WERI-Rb-1 (cell line): Measurements from ENCODE around the gene PERM1.

ENCODE experiments used
- DNase-seq: peaks from one replicate; pipeline ENCODE4 v3.0.0-alpha.2; 2020
- H3K27ac ChIP-seq: fragments of 250-450 bp; sonication (Bioruptor Pico); 2 replicates; pipeline ENCODE4 v1.5.1; 2020; ENCODE audit warnings: mild to moderate bottlenecking, moderate library complexity
- H3K27me3 ChIP-seq: fragments of 250-450 bp; sonication (Bioruptor Pico); 2 replicates; pipeline ENCODE4 v1.5.1; 2021; ENCODE audit warnings: mild to moderate bottlenecking, low read depth, moderate library complexity; ENCODE audit not compliant: insufficient read depth, severe bottlenecking
- H3K36me3 ChIP-seq: fragments of 250-450 bp; sonication (Bioruptor Pico); 2 replicates; pipeline ENCODE4 v1.5.1; 2020; ENCODE audit warnings: mild to moderate bottlenecking, moderate library complexity
- H3K4me3 ChIP-seq: 2 replicates; pipeline ENCODE4 v1.5.1; 2011; ENCODE audit warnings: low read depth, mild to moderate bottlenecking, control low read depth, low read length
- H3K9me3 ChIP-seq: fragments of 250-450 bp; sonication (Bioruptor Pico); 2 replicates; pipeline ENCODE4 v1.5.1; 2021; ENCODE audit warnings: mild to moderate bottlenecking, moderate library complexity; ENCODE audit not compliant: severe bottlenecking
- CTCF ChIP-seq: IDR thresholded peaks from 2 replicates; pipeline ENCODE4 v1.5.1; 2011; ENCODE audit warnings: low read depth, mild to moderate bottlenecking, control low read depth, inconsistent platforms, low read length

PERM1 gene

DNA sequence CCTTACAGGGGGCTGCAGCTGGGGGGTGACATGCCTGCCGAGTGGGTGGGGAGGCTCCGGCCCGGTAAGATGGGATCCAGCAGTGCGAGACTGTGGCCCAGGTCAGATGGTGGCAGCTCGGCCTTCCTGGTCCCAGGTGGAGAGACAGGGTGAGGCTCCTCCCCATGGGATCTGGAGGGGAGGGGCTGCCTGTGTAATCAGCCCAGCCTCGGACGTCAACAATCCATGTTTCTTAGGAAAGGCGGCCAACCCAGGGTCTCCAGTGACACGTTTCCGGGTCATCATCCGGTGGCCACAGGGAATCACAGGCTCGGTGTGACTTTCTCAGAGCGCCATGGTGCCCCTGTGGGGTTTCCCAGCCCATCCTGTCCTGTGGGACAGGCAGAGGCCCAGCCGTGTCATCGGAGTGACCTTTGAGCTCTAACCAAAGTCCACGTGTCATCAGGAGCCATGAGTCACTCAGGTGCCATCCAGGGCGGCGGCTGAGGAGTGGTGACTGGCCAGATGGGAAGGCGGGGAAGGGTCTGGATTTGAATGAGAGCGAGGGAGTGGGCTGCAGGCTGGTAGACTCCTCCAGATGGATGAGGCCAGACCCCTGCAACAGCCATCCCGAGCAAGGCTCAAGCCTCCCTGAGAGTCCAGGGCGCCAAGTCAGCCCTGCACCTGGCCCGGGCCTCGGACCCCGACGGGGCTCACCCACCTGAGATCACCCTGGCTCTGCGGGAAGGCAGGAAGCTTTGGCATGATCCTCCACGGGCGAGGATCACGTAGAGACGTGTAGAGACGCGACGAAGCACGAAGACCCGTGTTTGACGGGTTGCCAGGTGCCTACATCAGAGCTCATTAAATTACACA is 24.6 kb upstream of the PERM1 start:
- peak; percentile 44 for DNase-seq
- H3K27me3 ChIP-seq: no peaks in the 10 kb centered on the region
- H3K9me3 ChIP-seq: no peaks in the 10 kb centered on the region
- no peak overlapping the region for H3K4me3 ChIP-seq
- peaks cover 4% of the 10 kb centered on the region; the same call in 1 of the 2 replicates for H3K36me3 ChIP-seq
- H3K27ac ChIP-seq: peak overlapping the region; percentile 63; the same call in 1 of the 2 replicates
- TF ChIP-seq CTCF: no peak

DNA sequence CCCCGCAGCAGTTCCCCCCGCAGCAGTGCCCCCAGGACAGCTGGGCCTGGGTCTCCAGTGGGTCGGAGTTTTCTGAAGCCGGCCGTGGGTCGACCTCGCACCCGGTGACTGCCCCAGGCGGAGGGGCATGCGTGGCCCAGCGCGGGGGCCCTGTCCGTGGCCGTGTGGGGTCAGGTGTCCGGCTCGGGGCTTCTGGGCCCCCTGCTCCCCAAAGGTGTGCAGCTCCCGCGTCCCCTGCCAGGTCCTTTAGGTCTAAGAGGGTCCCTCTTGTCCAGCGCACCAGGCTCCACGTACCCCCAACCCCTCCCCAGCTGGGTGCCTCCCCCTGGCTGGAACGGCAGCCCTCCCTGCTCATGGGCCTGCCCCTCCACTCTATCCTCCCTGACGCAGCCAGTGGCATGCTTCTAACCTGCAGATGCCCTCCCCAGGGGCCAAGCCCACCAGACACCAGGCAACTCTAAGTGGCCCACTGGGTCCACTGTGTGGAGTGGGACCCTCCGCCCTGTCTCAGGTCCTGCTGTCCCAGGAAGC is 23.9 kb upstream of the PERM1 start:
- TF ChIP-seq CTCF: no peak
- Histone ChIP-seq H3K9me3 (no peaks in the 10 kb centered on the region), H3K4me3 (no peak overlapping the region), H3K27ac (peak overlapping the region; percentile 63), H3K27me3 (no peaks in the 10 kb centered on the region), H3K36me3 (peaks cover 4% of the 10 kb centered on the region; the same call in 1 of the 2 replicates)
- peak; percentile 11 for DNase-seq

DNA sequence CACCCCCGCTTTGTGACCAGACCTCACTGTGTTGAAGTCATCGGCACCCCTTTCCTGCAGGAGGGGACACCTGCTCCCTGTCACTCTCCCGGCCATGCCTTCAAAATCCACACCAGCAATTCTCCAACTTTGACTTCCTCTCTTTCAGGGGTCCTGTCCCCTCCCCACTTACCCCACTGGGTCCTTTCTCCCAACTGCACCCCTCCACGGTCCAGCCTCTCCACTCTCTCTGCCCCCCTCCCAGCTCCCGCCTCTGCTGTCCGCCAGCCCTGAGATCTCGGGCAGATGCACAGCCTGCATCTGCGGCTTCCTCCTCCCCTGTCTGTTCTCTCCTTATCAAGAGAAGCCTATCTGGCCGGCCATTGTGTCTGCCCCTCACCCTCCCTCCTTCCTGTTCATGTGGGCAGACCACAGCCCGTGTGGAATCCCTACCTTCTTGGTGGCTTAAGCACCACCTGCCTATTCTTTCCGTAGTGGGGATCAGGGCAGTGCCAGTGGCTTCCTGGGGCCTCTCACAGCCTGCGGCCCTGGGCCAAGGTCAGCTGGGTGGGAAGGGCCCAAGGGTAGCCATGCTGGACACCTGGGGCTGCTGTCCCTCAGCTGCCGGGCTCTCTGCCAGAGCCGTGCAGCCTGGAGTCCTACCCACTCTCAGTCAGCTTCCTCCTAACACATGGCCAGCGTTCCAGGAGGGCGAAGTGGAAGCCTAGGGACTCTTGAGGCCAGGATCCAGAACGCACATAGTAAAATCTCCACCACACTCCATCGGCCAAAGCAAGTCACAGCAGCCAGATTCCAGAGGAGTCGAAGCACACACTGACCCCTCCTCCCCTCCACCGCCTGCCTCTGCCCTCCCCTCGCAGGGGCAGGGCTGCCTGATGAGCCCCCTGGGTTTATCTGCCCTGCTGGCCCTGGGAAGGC is 23.1 kb upstream of the PERM1 start:
- Histone ChIP-seq H3K27ac (peak overlapping the region; percentile 63), H3K9me3 (no peaks in the 10 kb centered on the region), H3K4me3 (peak overlapping the region; percentile 1; the same call in 1 of the 2 replicates), H3K36me3 (peaks cover 4% of the 10 kb centered on the region; the same call in 1 of the 2 replicates), H3K27me3 (no peaks in the 10 kb centered on the region)
- DNase-seq: peak; percentile 66
- no peak for TF ChIP-seq CTCF

- no peaks in the 10 kb centered on the region for H3K27me3 ChIP-seq
- H3K27ac ChIP-seq: peak overlapping the region; percentile 63
- H3K36me3 ChIP-seq: peaks cover 4% of the 10 kb centered on the region; the same call in 1 of the 2 replicates
- no peak for TF ChIP-seq CTCF
- DNase-seq: peak; percentile 11
- H3K9me3 ChIP-seq: no peaks in the 10 kb centered on the region
- no peak overlapping the region for H3K4me3 ChIP-seq
Measured at GRCh38 chr1:1004420-1004779, 22.5 kb upstream of the PERM1 start.

DNA sequence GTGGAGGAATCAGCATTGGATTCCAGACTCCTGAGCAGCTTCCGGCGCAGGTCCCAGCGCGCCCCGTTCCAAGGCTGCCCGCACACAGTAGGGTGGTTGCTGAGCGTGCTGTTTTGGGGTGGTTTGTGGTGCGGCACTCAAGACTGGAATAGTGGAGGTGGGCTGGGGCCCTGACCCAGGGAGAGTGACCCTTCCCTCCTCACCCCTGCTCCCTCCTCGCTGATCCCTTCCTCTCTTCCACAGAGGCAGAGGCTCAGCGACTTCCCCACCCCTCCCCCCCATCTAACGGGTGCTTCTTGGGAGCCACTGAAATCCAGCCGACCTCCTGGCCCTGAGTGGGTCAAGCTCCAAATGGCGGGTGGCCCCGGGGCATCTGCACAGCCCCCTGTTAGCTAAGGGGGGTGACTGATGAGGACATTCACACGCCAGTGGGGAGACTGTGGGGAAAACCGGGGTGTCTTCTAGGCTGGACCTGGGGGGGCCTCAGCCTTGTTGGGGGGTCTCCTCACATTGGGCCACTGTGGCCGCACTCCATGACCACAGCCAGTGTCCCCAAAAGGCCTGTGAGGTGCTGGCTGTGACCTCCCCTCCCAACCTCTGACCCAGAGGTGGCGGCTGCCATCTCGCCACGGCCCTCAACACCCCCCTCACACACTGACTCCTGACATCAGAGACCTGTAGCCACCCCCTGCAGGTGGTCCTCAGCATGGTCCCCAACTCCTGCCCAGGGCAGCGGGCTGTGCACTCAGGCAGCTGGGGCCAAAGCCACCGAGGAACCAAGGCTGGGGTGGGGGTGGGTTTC is 21.9 kb upstream of the PERM1 start:
- Histone ChIP-seq H3K36me3 (peaks cover 4% of the 10 kb centered on the region; the same call in 1 of the 2 replicates), H3K4me3 (no peak overlapping the region), H3K27ac (peak overlapping the region; percentile 63), H3K9me3 (no peaks in the 10 kb centered on the region), H3K27me3 (no peaks in the 10 kb centered on the region)
- DNase-seq: peak; percentile 57
- TF ChIP-seq CTCF: no peak
